ENCODE data around the gene ALCAM.
"Not testable (repeated sequence)": the region's sequence is repeated elsewhere in the genome, so short reads cannot be mapped to it uniquely, and the experiment has no call there.

ALCAM gene

GRCh38 chr3:105387122-105387751 lies 20.5 kb downstream of the ALCAM start:
- no peak for DNase-seq (ENCODE audit: low read depth in 1 of 2, low spot score in 1 of 2)

DNA sequence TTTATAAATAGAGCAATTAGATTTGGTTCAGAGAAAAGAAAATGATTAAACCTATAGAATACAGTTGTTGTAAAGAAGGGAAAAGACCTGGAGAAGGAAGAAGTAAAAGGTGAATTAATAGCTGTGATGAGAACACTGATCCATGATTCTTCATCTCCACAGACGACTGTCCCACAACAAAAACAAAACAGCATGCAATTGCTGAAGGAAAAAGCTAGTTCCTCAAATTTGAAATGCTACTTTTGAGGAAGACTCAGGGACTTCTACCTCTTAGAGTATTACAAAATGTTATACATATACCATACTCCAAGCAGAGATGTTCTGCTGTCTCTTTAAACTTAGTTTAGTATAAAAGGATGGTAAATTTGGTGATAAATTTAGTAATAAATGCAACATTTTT lies 21.5 kb downstream of the ALCAM start:
- no peak for DNase-seq (ENCODE audit: low read depth in 1 of 2, low spot score in 1 of 2)

DNA sequence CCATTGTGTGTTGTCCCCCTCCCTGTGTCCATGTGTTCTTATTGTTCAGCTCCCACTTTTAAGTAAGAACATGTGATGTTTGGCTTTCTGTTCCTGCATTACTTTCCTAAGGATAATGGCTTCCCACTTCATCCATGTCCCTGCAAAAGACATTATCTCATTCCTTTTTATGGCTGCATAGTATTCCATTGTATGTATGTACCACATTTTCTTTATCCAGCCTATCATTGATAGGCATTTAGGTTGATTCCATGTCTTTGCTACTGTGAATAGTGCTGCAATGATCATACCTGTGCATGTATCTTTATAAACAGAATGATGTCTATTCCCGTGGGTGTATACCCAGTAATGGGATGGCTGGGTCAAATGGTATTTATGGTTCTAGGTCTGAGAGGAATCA lies 23.1 kb downstream of the ALCAM start:
- DNase-seq (ENCODE audit: low read depth in 1 of 2, low spot score in 1 of 2): not testable (repeated sequence)

GRCh38 chr3:105392598-105392997 lies 25.9 kb downstream of the ALCAM start:
- DNase-seq (ENCODE audit: low read depth in 1 of 2, low spot score in 1 of 2): not testable (repeated sequence)

- DNase-seq (ENCODE audit: low read depth in 1 of 2, low spot score in 1 of 2): no peak
Observed at GRCh38 chr3:105394177-105394576, 27.5 kb downstream of the ALCAM start.

DNA sequence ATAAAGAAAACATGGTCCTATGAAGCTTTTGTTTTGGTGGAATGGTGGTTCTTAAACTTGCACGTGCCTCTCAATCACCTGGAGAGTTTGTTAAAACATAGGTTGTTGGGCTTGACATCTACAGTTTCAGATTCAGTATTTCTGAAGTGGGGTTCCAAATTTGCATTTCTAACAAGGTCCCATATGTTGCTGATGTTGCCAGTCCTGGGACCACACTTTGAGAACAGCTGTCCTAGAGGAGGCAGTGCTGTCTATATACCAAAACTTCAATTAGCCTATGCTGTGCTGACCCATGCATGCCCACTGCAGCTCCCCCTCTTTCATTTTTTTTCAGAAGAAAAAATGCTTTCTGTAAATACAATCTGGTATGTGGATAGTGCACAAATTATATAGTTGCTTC lies 31.3 kb downstream of the ALCAM start:
- no peak for DNase-seq (ENCODE audit: low read depth in 1 of 2, low spot score in 1 of 2)

- DNase-seq (ENCODE audit: low read depth in 1 of 2, low spot score in 1 of 2): no peak
Observed at GRCh38 chr3:105398437-105398836, 31.7 kb downstream of the ALCAM start.

DNA sequence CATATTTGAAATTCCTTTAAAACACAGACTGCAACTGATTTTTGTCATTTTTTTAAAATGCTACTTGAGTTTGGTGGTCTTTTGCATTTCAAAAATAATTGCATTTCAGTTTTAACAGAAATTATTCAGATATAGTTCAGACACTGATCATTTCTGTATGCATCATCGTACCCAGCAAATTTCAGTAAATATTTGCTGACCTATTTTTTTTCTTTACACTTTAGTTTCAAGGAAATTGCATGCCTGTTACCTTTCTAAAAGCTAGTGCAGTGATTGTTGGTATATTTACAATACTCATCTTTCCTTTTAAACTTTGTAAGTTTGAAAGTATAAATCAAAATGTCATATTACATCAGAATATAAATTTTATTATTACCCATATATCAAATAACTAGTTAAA lies 32.4 kb downstream of the ALCAM start:
- no peak for DNase-seq (ENCODE audit: low read depth in 1 of 2, low spot score in 1 of 2)

GRCh38 chr3:105399611-105400010 lies 32.9 kb downstream of the ALCAM start:
- DNase-seq (ENCODE audit: low read depth in 1 of 2, low spot score in 1 of 2): no peak

GRCh38 chr3:105401254-105401653 lies 34.5 kb downstream of the ALCAM start:
- no peak for DNase-seq (ENCODE audit: low read depth in 1 of 2, low spot score in 1 of 2)

DNA sequence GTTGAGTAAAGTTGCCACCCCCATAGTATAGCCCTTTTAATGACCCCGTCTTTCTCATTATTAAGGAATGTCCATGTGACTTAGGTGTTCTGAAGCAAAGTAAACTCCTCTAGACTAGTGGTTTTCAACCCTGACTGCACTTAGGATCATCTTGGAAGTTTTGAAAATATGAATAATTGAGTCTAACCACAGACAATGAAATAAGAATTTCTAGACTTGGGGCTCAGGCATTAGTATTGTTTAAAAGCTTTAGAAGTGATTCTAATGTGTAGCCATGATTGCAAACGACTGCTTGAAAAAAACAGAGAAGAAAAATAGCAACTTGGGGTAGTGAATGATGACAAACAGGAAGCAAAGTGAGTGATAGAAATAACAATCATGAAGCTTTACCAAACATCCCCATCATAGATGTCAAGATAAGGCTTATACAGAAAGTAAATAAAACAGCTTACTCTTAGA lies 35.0 kb downstream of the ALCAM start:
- no peak for DNase-seq (ENCODE audit: low read depth in 1 of 2, low spot score in 1 of 2)

DNA sequence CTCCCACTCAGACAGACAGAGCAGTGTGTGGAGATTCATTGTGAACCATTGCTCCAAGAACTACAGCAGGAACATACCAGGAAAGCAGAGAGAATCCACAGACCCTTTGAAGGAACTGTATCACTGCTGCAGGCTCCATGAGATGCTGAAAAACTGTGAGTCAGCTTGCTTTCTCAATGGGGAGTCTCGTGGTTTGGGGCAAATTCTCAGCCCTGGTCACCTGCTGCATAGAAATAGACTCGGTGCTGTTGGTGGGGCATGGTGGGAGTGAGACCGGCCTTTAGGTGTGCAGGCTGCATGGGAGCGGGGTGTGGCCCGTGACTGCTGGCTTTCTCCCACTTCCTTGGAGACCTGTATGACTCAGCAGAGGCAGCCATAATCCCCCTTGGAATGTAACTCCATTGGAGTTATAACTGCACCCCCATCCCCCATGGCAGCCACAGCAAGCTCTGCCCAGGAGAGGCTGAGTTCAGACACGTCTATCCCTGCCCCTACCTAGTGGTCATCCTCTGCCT lies 35.6 kb downstream of the ALCAM start:
- DNase-seq (ENCODE audit: low read depth in 1 of 2, low spot score in 1 of 2): no peak

DNA sequence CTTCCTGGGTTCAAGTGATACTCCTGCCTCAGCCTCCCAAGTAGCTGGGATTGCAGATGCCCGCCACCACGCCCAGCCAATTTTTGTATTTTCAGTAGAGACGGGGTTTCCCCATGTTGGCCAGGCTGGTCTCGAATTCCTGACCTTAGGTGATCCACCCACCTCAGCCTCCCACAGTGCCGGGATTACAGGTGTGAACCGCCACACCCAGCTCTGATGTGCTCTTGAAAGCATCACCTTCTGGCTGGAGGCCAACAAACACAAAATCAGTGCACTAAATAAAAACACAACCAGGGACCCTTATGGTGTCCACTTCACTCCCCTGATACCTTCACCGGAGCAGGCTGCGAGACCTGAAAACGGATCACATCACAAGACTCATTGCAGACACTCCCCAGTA lies 36.3 kb downstream of the ALCAM start:
- DNase-seq (ENCODE audit: low read depth in 1 of 2, low spot score in 1 of 2): not testable (repeated sequence)

- DNase-seq (ENCODE audit: low read depth in 1 of 2, low spot score in 1 of 2): no peak
Observed at GRCh38 chr3:105406268-105406667, 39.6 kb downstream of the ALCAM start.

DNA sequence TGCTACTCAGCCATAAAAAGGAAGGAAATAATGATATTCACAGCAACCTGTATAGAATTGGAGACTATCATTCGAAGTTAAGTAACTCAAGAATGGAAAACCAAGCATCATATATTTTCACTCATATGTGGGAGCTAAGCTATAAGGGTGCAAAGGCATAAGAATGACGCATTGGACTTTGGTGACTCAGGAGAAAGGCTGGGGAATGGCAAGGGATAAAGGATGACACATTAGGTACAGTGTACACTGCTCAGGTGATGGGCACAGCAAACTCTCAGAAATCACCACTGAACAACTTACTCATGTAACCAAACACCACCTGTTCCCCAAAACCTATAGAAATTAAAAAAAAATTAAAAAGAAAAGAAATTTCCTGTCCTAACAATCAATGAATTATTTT lies 42.7 kb downstream of the ALCAM start:
- no peak for DNase-seq (ENCODE audit: low read depth in 1 of 2, low spot score in 1 of 2)

DNA sequence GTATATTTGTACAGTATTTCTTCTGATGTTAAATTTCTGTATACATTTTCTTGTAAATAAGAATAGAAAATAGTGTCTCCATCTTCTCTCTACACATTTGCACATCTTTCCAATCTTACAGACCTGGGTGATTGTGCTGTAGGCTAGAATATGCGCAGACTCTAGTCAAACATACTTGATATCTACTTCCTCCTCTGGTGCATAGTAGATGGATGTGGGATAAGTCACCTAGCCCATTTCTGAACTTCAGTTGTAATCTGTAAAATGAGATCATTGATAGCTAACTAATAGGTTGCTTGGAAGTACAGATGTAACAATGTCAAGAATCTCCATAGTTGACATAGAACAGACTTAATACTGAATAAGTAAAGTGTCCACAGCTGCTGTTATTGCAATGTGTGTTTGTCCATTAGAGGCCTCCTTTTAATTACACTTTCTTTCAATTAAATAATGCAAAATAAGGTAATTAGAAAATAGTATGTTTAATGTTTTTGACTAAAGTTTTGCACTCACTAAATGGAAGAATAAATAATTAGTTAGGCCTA lies 46.7 kb downstream of the ALCAM start:
- no peak for DNase-seq (ENCODE audit: low read depth in 1 of 2, low spot score in 1 of 2)

- DNase-seq (ENCODE audit: low read depth in 1 of 2, low spot score in 1 of 2): no peak
Observed at GRCh38 chr3:105414841-105415240, 48.1 kb downstream of the ALCAM start.

GRCh38 chr3:105415951-105416350 lies 49.2 kb downstream of the ALCAM start:
- no peak for DNase-seq (ENCODE audit: low read depth in 1 of 2, low spot score in 1 of 2)

DNA sequence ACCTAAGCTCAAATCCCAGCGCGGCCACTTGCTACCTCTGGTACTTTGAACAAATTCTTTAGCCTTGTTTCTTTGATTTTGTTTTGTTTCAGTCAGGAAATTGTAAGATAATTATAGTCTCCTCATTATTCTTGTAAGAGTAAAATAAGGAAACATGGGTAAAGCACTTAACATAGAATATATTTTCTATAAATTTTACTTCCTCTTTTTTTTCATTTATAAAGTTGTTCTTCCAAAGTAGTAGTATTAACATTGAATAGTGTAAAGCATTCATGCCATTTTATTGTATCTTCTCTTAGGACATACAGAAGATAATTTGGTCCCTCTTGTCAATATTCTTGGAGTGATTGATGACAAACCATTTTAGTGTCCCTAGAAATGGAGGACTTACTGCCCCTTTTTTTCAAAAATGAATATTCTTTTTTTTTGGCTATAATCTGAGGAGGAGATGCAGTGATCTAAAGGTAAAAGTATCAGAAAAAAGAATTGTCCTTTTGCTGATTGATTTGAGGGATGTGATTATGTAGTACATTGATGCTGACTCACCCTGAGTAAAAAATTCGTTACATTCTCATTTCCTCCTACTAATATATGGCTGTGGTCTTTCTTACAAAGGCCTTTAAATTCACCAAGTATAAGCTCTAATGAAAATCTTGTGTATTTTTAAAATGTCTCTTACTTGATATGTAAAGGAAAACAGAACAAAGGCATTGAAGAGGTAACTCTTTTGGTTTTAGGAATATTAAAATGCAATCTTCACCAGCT lies 51.0 kb downstream of the ALCAM start:
- DNase-seq (ENCODE audit: low read depth in 1 of 2, low spot score in 1 of 2): no peak

GRCh38 chr3:105422645-105423044 lies 55.9 kb downstream of the ALCAM start:
- DNase-seq (ENCODE audit: low read depth in 1 of 2, low spot score in 1 of 2): no peak

DNA sequence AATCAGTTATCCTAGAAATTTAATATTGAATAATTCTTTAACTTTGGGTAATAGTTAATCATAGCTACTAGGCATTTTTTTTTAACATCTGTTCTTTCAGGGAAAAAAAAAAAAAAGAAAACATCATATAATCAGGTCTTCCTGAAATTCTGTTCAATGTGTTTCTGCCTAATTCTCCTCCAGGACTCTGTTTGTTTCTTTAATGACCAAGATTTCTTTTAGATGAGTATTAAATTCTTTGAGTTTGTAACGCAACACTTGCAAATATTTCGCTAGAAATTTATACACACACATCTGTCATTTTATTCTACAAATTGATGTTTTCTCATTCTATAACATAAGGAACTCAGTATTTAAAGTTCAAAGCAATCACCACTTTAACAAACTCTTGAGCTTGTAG lies 56.7 kb downstream of the ALCAM start:
- DNase-seq (ENCODE audit: low read depth in 1 of 2, low spot score in 1 of 2): no peak

DNA sequence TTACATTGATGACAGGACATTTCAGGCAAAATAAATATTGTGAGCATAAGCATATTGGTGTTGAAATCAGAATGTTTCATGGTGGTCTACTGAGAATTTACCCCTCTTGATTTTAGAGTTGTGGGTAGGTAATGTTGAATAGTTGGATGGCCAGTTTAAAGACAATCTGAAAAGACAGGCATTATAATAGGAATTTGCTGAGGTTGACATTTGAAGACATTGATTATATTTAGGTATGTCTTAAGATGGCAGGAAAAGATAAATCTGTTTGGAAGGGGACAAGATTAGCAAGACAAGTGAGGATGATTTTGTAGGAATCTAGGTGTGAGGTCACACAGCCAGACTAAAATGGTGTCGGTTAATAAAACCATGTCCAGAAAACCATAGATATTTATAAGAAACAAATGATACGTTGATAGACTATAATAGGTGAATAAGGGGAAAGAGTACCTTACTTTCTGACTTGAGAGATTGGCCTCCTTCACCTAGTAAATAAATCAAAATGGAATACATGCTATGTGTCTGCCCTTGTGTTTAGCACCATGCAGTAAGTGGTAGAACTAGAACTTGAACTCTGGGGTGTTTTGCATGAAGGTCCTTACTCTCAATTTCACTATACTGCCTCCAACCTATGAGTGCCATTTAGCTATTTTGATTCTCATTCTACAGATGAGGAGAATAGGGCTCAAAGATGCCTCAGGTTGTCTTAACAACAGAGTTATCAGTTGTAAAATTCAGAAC lies 57.9 kb downstream of the ALCAM start:
- no peak for DNase-seq (ENCODE audit: low read depth in 1 of 2, low spot score in 1 of 2)

All from activated T-helper 1 cell treated with anti-CD3 and anti-CD28 coated beads, Interleukin-2, amount 50 U/mL, for 16 hours (primary cell).